Measurements from ENCODE around the gene CACNA1F.

- no peak for TF ChIP-seq EZH2 (IDR thresholded peaks at IDR 0.05; ENCODE audit: low read depth)
- TF ChIP-seq, protein P1, sequence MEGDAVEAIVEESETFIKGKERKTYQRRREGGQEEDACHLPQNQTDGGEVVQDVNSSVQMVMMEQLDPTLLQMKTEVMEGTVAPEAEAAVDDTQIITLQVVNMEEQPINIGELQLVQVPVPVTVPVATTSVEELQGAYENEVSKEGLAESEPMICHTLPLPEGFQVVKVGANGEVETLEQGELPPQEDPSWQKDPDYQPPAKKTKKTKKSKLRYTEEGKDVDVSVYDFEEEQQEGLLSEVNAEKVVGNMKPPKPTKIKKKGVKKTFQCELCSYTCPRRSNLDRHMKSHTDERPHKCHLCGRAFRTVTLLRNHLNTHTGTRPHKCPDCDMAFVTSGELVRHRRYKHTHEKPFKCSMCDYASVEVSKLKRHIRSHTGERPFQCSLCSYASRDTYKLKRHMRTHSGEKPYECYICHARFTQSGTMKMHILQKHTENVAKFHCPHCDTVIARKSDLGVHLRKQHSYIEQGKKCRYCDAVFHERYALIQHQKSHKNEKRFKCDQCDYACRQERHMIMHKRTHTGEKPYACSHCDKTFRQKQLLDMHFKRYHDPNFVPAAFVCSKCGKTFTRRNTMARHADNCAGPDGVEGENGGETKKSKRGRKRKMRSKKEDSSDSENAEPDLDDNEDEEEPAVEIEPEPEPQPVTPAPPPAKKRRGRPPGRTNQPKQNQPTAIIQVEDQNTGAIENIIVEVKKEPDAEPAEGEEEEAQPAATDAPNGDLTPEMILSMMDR (conservative IDR thresholded peaks at IDR 0.05) = no peak
These were observed 16.5 kb upstream of the CACNA1F start for GRCh38 chrX:49249616-49250015.
